CD4-positive, alpha-beta T cell treated with Interferon gamma for 1 hour (primary cell): ENCODE results near the gene GARRE1.
"Not testable (repeated sequence)": the region's sequence is repeated elsewhere in the genome, so short reads cannot be mapped to it uniquely, and the experiment has no call there.

Source experiments
- DNase-seq: peaks from one replicate; pipeline ENCODE4 v3.0.0-alpha.2; 2020

GARRE1 gene

GRCh38 chr19:34231439-34231838 is 22.9 kb upstream of the GARRE1 start:
- no peak for DNase-seq

DNA sequence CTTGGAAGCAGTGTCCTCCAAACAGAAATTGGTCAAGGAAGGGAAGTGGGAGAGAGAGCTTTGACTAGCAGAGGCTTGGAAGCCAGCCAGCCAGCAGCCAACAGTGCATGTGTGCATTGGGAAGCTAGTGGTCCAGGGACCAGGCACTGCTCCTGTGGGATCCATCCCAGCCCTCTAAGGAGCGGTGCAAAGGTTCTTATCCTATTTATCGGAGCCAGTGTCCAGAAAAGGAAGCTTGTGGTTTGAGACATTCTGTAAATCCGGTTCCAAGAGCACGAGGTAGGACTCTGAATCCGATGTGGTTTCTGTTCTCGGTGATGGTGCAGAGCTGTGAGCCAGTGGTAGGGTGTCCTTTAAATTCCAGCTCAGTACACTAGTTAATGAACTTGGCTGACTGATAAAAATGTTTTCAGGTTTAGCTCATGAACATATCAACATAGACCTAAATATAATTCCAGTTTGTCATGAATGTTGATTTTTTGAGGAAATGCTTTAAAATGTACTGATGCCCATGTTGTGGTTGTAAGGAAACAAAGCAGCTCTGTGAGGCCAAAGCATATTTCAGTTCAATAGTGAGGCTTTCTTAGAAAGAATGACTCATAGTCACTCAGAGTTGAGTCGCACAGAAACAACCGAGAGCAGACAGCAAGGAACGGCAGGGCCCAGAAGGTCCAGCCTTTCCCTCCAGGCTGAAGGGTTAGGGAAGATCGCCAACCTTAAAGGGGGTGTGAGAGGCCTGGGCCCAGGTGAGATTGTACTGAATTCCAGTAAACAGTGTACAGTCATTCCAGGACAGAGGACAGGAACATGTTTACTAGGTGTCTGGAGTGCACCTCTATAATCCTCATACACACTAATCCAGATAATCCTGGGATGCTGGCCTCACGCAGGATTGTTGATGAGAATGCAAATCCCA is 21.5 kb upstream of the GARRE1 start:
- DNase-seq, result no peak

GRCh38 chr19:34235425-34235940 is 18.9 kb upstream of the GARRE1 start:
- no peak for DNase-seq

DNA sequence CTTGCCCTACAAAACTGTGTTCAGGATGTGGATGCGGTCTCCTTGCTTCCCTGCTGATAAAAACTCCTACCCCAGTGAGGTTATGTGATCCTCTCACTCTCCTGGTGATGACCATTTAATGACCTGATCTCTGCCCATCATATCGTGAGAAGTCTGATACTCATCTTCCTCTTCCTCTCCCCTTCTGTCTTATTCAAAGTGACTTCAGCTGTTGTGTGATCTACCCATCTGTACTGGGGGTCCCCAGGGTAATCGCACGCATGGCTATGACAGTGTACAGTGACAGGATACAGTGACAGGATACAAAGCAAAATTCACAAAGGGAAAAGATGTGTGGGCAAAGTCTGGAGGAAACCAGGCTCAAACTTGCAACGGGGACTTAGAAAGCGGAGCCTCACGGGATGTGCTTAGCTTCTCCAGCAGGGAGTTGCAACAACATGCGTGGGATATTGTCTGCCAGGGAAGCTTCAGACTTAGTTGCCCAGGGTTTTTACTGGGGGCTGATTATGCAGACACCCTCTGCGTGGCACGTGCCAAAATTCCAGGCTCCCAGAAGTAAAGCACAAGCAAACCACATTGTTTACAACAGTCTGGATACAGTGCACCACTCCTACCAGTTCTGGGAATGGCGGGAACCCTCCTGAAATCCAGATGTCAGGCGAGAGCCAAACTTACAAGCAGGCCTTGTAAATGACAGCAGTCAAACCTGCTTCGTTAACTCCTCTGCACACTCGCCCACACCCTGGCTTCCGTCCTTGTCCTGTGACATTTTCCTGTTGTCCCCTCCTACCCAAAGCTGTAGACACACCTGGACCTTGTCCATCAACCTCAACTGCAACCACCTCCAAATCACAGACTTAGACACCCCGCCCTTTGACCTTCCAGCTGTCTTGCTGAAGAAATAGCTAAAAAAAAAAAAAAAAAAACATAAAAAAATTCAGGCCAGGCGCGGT is 18.0 kb upstream of the GARRE1 start:
- no peak for DNase-seq

GRCh38 chr19:34237283-34237682 is 17.1 kb upstream of the GARRE1 start:
- DNase-seq, result no peak

DNA sequence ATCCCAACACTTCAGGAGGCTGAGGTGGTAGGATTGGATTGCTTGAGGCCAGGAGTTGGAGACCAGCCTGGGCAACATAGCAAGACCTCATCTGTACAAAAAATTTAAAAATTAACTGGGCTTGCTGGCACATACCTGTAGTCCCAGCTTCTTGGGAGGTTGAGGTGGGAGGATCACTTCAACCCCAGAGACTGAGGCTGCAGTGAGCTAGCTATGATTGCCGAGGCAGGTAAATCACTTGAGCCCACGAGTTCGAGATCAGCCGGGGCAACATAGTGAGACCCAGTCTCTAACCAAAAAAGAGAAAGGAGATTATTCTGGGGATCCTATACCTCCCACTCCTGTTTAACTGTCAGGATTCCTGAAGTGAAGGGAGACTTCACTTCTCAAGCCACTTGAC is 16.4 kb upstream of the GARRE1 start:
- no peak for DNase-seq

- DNase-seq, result no peak
These were observed 12.6 kb upstream of the GARRE1 start for GRCh38 chr19:34241513-34242337.

GRCh38 chr19:34243138-34243875 is 11.0 kb upstream of the GARRE1 start:
- DNase-seq, result not testable (repeated sequence)

DNA sequence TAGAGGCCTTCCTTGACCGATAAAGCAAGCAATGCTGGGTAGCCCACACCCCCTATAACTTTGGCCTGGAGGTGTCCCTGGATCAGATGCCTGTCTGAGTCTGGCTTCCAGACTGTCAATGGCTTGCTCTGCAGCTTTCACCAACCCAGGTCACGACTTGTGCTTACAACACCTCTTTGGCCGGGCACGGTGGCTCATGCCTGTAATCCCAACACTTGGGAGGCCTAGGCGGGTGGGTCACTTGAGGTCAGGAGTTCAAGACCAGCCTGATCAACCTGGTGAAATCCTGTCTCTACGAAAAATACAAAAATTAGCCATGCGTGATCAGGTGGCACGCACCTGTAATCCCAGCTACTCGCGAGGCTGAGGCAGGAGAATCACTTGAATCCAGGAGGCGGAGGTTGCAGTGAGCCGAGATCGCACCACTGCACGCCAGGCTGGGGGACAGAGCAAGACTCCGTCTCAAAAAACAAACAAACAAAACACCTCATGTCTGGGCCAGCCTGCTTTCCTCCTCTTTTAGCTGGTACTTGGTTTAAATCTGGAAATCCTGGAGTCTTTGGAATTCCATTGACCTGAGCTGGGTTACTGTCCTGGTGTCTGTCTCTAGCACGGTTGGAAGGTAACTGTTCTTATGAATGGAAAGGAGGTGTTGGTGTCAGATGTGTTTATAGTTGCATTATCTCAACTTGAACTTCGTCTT is 10.3 kb upstream of the GARRE1 start:
- no peak for DNase-seq

DNA sequence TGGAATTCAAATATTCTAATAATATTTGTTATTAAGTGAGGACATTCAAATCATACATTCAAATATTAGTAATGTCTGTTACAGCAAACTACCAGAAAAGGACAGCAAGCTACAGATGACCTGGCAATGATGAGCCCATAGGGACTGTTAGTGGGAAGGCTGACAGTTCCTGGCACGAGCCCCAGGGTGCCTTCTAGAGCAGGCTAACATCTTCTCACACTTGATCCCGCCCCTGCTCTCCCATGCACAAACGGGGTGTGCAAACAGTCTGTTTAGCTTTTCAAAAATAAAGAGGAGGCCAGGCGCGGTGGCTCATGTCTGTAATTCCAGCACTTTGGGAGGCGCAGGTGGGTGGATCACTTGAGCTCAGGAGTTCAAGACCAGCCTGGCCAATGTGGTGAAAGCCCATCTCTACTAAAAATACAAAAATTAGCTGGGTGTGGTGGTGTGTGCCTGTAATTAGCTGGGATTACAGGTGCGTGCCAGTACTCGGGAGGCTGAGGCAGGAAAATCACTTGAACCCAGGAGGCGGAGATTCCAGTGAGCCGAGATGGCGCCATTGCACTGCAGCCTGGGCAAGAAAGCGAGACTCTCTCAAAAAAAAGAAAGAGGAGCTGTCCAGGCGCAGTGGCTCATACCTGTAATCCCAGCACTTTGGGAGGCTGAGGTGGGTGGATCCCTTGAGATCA is 9.6 kb upstream of the GARRE1 start:
- no peak for DNase-seq

GRCh38 chr19:34246340-34246739 is 8.0 kb upstream of the GARRE1 start:
- DNase-seq, result no peak

DNA sequence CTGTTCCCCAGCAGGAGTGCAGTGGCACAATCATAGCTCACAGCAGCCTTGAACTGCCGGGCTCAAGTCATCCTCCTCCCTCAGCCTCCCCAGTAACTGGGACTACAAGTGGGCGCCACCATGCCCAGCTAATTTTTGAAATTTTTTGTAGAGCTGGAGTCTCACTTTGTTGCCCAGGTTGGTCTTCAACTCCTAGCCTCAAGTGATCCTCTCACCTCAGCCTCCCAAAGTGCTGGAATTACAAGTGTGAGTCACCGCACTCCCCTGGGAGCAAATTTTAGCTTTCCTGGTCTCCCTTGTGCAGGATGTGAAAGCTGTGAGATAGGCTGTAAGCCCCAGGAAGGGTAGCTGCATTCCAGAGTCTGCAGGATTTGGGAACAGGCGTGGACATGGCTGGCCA is 5.4 kb upstream of the GARRE1 start:
- DNase-seq, result no peak

- DNase-seq, result not testable (repeated sequence)
These were observed 1.2 kb upstream of the GARRE1 start for GRCh38 chr19:34253167-34253566.

GRCh38 chr19:34253681-34254045 is 691 bp upstream of the GARRE1 start:
- DNase-seq, result peak; percentile 21

DNA sequence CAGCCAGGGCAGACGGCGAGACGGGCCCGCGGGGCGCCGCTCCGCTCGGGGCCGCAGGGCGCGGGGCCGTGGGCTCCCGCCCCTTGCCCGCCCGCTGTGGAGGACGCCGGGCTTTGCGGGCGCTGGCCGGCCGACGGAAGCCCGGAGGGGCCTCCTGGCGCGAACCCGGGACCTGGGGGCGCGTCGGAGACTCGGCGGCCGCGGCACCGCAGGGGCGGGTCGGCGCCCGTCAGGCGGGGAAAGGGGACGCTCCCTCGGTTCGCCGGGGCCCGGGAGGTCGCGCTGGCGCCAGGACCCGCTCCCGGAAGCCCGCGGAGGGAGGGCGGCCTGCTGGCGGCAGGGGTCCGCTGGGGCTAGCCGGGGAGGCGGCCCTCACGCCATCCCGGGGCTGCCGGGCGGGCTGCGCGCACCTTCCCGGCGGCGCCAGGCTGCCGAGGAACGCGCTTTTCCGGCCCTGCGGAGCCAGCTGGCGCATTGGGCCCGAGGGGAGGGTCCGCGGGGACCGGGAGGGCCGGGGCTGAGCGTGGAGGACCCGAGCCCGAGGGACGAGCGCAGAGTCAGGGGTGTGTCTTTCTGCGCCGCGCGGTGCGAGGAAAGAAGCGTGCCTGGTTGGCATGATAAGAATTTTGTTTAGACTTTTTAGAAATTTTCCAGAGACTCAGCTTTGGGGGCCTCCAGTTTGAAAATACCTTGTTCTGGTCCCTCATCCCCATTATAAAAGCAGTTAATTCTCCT is 511 bp downstream of the GARRE1 start:
- DNase-seq, result peak; percentile 17

- no peak for DNase-seq
These were observed 1.2 kb downstream of the GARRE1 start for GRCh38 chr19:34255546-34255945.

DNA sequence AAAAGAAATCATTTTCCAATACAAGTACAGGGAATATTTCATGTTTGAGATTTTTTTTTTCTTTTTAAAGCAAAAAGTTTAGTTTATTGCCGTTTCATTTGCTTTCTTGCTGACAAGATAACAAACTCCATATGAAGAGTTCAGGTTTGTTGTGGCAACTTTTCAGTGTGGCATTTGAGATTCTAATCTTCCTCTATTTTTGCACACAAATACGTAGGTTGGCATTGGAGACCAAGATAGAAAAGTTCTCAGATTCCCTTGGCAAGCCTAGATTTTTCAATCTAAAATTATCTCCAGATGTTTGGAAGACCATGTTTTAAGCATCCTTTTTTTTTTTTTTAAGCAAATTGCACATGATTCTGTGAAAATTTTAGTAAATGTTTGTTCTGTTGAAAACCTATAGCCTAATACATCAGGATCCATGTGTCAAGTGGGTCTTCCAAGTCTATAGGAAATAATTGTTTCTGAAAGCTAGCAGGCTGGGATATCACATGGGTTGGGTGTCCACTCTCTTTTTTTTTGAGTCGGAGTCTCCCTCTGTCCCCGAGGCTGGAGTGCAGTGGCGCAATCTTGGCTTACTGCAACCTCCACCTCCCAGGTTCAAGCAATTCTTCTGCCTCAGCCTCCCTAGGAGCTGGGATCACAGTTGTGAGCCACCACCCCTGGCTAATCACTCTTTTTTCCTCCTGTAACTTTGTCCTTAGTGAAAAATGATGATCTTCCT is 2.6 kb downstream of the GARRE1 start:
- DNase-seq, result no peak

GRCh38 chr19:34257559-34257924 is 3.2 kb downstream of the GARRE1 start:
- DNase-seq, result no peak
